Parathyroid adenoma (tissue), 2 donors: ENCODE data around the gene RIPOR2.

Experiments used
- H2AFZ ChIP-seq: fragments of 300-600 bp; sonication (generic); one replicate; pipeline ENCODE4 v1.7.0; 2017; ENCODE audit warnings: antibody characterized with exemption, mild to moderate bottlenecking
- H3K27ac ChIP-seq: fragments of 300-600 bp; sonication (generic); one replicate; pipeline ENCODE4 v1.7.0; 2017
- H3K27me3 ChIP-seq: fragments of 300-600 bp; sonication (generic); one replicate; pipeline ENCODE4 v1.7.0; 2017; ENCODE audit warnings: low read length; ENCODE audit not compliant: control insufficient read depth, insufficient read depth
- H3K36me3 ChIP-seq: fragments of 300-600 bp; sonication (generic); one replicate; pipeline ENCODE4 v1.7.0; 2017; ENCODE audit warnings: low read length; ENCODE audit not compliant: control insufficient read depth, insufficient read depth
- H3K4me1 ChIP-seq: fragments of 300-600 bp; sonication (generic); one replicate; pipeline ENCODE4 v1.7.0; 2017; ENCODE audit warnings: control low read depth
- H3K4me2 ChIP-seq: fragments of 300-600 bp; sonication (generic); one replicate; pipeline ENCODE4 v1.7.0; 2017; ENCODE audit warnings: low read length
- H3K4me3 ChIP-seq: fragments of 300-600 bp; sonication (generic); one replicate; pipeline ENCODE4 v1.7.0; 2017; ENCODE audit warnings: low read depth, low read length
- H3K79me2 ChIP-seq: fragments of 300-600 bp; sonication (generic); one replicate; pipeline ENCODE4 v1.7.0; 2017; ENCODE audit warnings: control low read depth
- H3K9ac ChIP-seq: fragments of 300-600 bp; sonication (generic); one replicate; pipeline ENCODE4 v1.7.0; 2017; ENCODE audit warnings: mild to moderate bottlenecking
- H3K9me3 ChIP-seq: fragments of 300-600 bp; sonication (generic); one replicate; pipeline ENCODE4 v1.7.0; 2017; ENCODE audit warnings: low read length; ENCODE audit not compliant: control insufficient read depth
- CTCF ChIP-seq: fragments of 300-600 bp; sonication (generic); IDR thresholded peaks from one replicate; pipeline ENCODE4 v1.7.0; 2017; ENCODE audit warnings: antibody characterized with exemption, mild to moderate bottlenecking
- donor health status: primary hyperparathyroidism.

The RIPOR2 gene

GRCh38 chr6:24971067-24971466 lies 35.3 kb upstream of the RIPOR2 start:
- H3K4me3 ChIP-seq = no peak overlapping the region
- H3K4me1 ChIP-seq = no peaks in the 10 kb centered on the region
- H3K79me2 ChIP-seq = no peaks in the 10 kb centered on the region
- no peak overlapping the region for H3K9ac ChIP-seq
- H3K27me3 ChIP-seq = no peaks in the 10 kb centered on the region
- no peak overlapping the region for H3K4me2 ChIP-seq
- no peak for TF ChIP-seq CTCF
- H3K36me3 ChIP-seq = no peaks in the 10 kb centered on the region
- H2AFZ ChIP-seq = no peak overlapping the region
- no peaks in the 10 kb centered on the region for H3K9me3 ChIP-seq
- H3K27ac ChIP-seq = no peak overlapping the region

- Histone ChIP-seq H3K9ac (no peak overlapping the region), H3K36me3 (no peaks in the 10 kb centered on the region), H3K27ac (no peak overlapping the region), H3K27me3 (no peaks in the 10 kb centered on the region), H3K4me2 (no peak overlapping the region), H2AFZ (no peak overlapping the region), H3K9me3 (no peaks in the 10 kb centered on the region), H3K4me1 (no peaks in the 10 kb centered on the region), H3K79me2 (no peaks in the 10 kb centered on the region), H3K4me3 (no peak overlapping the region)
- TF ChIP-seq CTCF = no peak
These were observed 33.6 kb upstream of the RIPOR2 start for GRCh38 chr6:24969343-24969860.

- no peak overlapping the region for H3K27ac ChIP-seq
- no peaks in the 10 kb centered on the region for H3K4me1 ChIP-seq
- no peaks in the 10 kb centered on the region for H3K9me3 ChIP-seq
- H3K36me3 ChIP-seq = no peaks in the 10 kb centered on the region
- H3K79me2 ChIP-seq = no peaks in the 10 kb centered on the region
- H3K4me3 ChIP-seq = no peak overlapping the region
- H3K9ac ChIP-seq = no peak overlapping the region
- H3K4me2 ChIP-seq = no peak overlapping the region
- TF ChIP-seq CTCF = no peak
- H2AFZ ChIP-seq = no peak overlapping the region
- no peaks in the 10 kb centered on the region for H3K27me3 ChIP-seq
These were observed 33.0 kb upstream of the RIPOR2 start for GRCh38 chr6:24968783-24969182.

GRCh38 chr6:24967211-24967610 lies 31.5 kb upstream of the RIPOR2 start:
- no peak for TF ChIP-seq CTCF
- H3K4me2 ChIP-seq = no peak overlapping the region
- H3K9me3 ChIP-seq = no peaks in the 10 kb centered on the region
- no peaks in the 10 kb centered on the region for H3K36me3 ChIP-seq
- H3K27ac ChIP-seq = no peak overlapping the region
- H3K4me1 ChIP-seq = no peaks in the 10 kb centered on the region
- H2AFZ ChIP-seq = no peak overlapping the region
- H3K79me2 ChIP-seq = no peaks in the 10 kb centered on the region
- H3K4me3 ChIP-seq = no peak overlapping the region
- no peak overlapping the region for H3K9ac ChIP-seq
- no peaks in the 10 kb centered on the region for H3K27me3 ChIP-seq

- H3K9me3 ChIP-seq = no peaks in the 10 kb centered on the region
- TF ChIP-seq CTCF = no peak
- no peak overlapping the region for H2AFZ ChIP-seq
- H3K4me1 ChIP-seq = no peaks in the 10 kb centered on the region
- no peaks in the 10 kb centered on the region for H3K27me3 ChIP-seq
- H3K9ac ChIP-seq = no peak overlapping the region
- no peak overlapping the region for H3K4me3 ChIP-seq
- no peak overlapping the region for H3K27ac ChIP-seq
- H3K79me2 ChIP-seq = no peaks in the 10 kb centered on the region
- H3K36me3 ChIP-seq = no peaks in the 10 kb centered on the region
- H3K4me2 ChIP-seq = no peak overlapping the region
These were observed 30.6 kb upstream of the RIPOR2 start for GRCh38 chr6:24966381-24966780.
